Astrocyte of the spinal cord (primary cell): Measurements from ENCODE around the gene RALA.
"Not testable (repeated sequence)": the region's sequence is repeated elsewhere in the genome, so short reads cannot be mapped to it uniquely, and the experiment has no call there.

Experiments used
- DNase-seq: peaks from one replicate; pipeline ENCODE4 v3.0.0; 2011; ENCODE audit warnings: low read depth, low spot score
- H3K4me3 ChIP-seq: 2 replicates; pipeline ENCODE4 v1.5.1; 2011; ENCODE audit warnings: low read depth, mild to moderate bottlenecking, low read length, moderate library complexity
- in situ Hi-C: cut with HindIII; loops from 2 replicates; pipeline ENCODE4 v1.10.0; 2017; ENCODE audit warnings: low sequenced_read_pairs
- TF ChIP-seq, protein P1 (sequence below): IDR thresholded peaks from 2 replicates; pipeline ENCODE4 v1.5.1; 2012; ENCODE audit warnings: low read depth, mild to moderate bottlenecking, low read length, inconsistent platforms

RALA gene

DNA sequence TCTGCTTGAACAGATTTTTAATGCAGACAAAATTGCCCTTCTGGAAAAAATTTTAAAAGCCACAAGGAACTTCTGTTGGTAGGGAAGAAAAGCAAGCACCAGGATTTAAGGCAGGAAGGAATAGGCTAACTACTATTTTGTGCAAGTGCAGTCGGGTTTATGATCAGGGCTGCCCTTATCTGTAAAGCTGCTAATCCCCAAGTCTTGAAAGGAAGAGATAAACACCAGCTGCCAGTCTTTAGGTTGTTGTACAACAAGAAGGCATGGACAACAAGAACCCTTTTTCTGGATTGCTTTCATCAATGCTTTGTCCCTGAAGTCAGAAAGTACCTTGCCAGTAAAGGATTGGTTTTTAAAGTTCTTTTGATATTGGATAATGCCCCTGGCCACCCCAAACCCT lies 40.7 kb downstream of the RALA start:
- in situ Hi-C loops: no loop called here
- H3K4me3 ChIP-seq: no peak overlapping the region
- TF ChIP-seq, protein P1, sequence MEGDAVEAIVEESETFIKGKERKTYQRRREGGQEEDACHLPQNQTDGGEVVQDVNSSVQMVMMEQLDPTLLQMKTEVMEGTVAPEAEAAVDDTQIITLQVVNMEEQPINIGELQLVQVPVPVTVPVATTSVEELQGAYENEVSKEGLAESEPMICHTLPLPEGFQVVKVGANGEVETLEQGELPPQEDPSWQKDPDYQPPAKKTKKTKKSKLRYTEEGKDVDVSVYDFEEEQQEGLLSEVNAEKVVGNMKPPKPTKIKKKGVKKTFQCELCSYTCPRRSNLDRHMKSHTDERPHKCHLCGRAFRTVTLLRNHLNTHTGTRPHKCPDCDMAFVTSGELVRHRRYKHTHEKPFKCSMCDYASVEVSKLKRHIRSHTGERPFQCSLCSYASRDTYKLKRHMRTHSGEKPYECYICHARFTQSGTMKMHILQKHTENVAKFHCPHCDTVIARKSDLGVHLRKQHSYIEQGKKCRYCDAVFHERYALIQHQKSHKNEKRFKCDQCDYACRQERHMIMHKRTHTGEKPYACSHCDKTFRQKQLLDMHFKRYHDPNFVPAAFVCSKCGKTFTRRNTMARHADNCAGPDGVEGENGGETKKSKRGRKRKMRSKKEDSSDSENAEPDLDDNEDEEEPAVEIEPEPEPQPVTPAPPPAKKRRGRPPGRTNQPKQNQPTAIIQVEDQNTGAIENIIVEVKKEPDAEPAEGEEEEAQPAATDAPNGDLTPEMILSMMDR: no peak
- DNase-seq: no peak

DNA sequence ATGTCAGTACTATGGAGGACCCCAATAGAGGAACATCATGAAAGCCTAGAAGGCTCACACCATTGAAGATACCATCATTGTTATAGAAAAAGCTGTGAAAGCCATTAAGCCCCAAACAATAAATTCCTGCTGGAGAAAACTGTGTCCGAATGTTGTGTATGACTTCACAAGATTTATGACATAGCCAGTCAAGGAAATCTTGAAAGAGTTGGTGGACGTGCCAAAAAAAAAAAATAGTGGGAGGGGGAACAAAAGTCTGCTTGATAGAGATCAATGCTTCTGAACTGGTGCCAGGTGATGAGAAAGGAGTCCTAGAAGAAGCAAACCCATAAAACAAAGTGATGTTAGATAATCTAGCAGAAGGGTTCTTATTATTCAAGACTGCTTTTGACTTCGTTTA lies 41.2 kb downstream of the RALA start:
- no peak overlapping the region for H3K4me3 ChIP-seq
- DNase-seq: no peak
- TF ChIP-seq, protein P1: no peak
- in situ Hi-C loops: no loop called here

DNA sequence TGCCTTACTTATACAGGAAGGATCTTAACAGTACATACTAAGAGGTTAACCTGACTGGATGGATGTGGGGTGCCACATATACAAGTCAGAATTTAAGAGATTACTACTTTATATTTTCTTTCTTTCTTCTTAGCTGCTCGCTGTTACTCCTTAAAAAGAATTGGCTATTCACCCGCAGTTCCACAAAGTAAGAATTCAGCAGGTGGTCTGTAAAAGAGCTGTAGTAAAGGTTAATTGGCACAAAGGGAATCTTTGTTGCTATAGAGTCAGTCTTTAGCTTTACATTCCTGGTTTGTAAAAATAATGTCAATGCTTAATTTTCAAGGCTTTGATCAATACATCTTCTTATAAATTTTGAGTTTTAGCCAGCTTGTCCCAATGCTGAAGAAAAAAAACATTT lies 43.2 kb downstream of the RALA start:
- in situ Hi-C loops: no loop called here
- no peak overlapping the region for H3K4me3 ChIP-seq
- no peak for DNase-seq
- TF ChIP-seq, protein P1: no peak

DNA sequence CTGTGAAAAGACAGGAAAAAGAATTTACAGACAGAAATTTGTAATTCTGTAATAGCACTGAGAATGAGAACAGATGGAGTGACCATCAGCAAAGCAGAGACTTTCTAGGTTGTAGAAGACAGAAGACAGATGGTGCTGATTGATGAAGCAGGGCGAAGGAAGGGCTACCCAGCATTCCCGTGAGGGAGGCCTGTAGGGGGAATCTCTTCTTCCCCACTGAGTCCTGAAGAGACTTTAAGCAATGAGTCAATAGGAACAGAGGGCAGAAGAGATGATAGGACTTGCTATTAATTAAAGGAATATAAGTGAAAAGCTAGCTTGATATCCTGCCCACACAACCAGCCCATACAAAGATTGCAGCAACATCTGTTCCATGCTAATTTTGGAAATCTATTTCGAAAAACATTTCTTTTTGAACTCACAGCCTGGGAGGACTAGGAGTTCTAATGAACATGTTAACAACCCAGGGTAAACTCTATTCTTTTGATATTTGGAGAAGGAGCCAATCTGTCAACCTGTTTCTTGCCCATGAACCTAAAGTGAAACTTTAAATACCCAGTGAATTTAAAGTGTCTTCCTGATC lies 44.1 kb downstream of the RALA start:
- TF ChIP-seq, protein P1: no peak
- no peak overlapping the region for H3K4me3 ChIP-seq
- in situ Hi-C loops: no loop called here
- no peak for DNase-seq

DNA sequence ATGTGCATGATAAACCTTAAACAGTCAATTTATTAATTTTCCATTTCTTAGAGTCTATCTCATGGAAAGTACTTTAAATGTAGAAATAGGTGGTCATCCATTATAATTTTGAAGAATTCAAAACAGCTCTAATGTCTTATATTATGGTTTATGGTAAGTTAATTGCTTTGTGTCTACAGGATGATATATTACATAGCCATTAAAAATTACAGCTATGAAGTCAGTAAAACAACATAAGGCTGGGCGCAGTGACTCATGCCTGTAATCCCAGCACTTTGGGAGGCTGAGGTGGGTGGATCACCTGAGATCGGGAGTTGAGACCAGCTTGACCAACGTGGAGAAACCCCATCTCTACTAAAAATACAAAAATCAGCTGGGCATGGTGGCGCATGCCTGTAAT lies 44.9 kb downstream of the RALA start:
- DNase-seq, H3K4me3 ChIP-seq, in situ Hi-C loops: not testable (repeated sequence)

DNA sequence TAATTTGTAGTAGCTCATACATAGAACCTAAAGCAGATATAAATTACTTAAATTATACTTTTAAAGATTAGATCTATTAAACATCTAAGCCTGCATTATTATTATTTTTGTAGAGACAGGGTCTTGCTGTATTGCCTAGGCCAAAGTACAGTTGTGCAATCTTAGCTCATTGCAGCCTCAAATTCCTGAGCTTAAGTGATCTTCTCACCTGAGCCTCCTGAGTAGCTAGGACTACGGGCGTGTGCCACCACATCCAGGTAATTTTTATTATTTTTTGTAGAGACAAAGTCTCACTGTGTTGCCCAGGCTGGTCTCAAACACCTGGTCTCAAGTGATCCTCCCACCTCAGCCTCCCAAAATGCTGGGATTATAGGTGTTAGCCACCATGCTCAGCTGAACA lies 46.7 kb downstream of the RALA start:
- in situ Hi-C loops: no loop called here
- no peak overlapping the region for H3K4me3 ChIP-seq
- TF ChIP-seq, protein P1: no peak
- no peak for DNase-seq

DNA sequence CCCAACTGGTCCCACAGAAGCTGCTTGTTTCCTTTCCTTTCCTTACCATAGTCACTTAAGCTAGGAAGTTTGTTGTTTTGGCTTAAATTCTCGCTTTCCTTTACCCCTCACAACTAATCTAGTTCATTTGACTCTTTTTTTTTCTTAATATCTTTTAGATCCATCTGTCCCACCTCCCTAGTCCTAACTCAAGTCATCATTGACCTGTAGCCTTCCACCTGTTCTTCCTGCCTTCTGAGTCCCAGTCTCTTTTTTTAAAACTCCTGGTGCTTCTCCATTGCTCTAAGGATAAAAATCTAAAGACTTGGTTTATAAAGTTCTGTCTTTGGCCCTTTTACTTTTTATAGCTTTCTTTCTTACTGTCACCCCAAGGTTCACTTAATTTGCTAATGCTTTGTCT lies 47.6 kb downstream of the RALA start:
- TF ChIP-seq, protein P1: no peak
- DNase-seq: no peak
- in situ Hi-C loops: no loop called here
- H3K4me3 ChIP-seq: no peak overlapping the region
